GM21447 (cell line): ENCODE results near the gene SHROOM1.
"Not testable (repeated sequence)": the region's sequence is repeated elsewhere in the genome, so short reads cannot be mapped to it uniquely, and the experiment has no call there.

Source experiments
- ATAC-seq: cut with Tn5 transposase; IDR thresholded peaks from one replicate; pipeline ENCODE4 v1.9.1; 2021; ENCODE audit not compliant: unreplicated experiment

The SHROOM1 gene, protein sequence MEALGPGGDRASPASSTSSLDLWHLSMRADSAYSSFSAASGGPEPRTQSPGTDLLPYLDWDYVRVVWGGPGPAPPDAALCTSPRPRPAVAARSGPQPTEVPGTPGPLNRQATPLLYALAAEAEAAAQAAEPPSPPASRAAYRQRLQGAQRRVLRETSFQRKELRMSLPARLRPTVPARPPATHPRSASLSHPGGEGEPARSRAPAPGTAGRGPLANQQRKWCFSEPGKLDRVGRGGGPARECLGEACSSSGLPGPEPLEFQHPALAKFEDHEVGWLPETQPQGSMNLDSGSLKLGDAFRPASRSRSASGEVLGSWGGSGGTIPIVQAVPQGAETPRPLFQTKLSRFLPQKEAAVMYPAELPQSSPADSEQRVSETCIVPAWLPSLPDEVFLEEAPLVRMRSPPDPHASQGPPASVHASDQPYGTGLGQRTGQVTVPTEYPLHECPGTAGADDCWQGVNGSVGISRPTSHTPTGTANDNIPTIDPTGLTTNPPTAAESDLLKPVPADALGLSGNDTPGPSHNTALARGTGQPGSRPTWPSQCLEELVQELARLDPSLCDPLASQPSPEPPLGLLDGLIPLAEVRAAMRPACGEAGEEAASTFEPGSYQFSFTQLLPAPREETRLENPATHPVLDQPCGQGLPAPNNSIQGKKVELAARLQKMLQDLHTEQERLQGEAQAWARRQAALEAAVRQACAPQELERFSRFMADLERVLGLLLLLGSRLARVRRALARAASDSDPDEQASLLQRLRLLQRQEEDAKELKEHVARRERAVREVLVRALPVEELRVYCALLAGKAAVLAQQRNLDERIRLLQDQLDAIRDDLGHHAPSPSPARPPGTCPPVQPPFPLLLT

GRCh38 chr5:132830436-132831094 is at the start of gene SHROOM1:
TSS of gene SHROOM1 (minus strand) at chr5:132830647. CDS start at chr5:132826140, 4,507 bp downstream.
- ATAC-seq = peak; percentile 64

GRCh38 chr5:132877938-132878337 is 47.5 kb upstream of the SHROOM1 start:
- no peak for ATAC-seq

DNA sequence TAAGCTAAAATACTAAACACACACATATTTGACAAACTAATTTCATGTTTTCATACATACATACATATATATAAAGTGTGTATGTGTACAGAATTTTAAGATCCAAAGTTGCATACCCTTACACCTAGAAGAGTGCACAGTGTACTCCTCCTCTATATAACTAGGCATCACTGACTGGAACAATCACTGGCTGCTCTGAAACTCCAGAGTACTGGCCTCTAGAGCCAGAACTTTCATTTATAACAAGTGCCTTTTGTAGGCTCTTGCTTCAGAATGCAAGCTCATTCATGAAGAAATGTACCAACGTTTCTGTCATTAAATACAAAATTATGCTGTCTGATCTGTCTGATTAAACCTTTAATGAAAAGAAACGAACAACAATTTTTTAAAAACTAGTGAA is 47.0 kb upstream of the SHROOM1 start:
- no peak for ATAC-seq

- ATAC-seq = no peak
Observed at GRCh38 chr5:132876020-132876759, 45.7 kb upstream of the SHROOM1 start.

DNA sequence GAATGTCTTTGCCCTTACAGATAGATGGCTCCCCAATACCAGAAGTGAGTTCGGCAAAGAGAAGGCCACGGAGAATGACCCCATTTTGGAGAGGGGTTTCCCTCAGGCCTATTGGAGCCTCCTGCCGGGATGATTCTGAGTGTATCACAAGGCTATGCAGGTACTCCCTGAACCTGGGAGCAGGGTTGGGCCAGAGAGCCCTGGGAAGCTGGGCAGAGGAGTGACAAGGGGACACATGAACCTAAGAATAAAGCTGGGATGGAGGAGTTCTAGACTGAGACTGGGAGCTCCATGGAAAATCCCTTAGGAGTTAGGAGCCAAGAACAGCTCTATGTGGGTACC is 43.5 kb upstream of the SHROOM1 start:
- no peak for ATAC-seq

DNA sequence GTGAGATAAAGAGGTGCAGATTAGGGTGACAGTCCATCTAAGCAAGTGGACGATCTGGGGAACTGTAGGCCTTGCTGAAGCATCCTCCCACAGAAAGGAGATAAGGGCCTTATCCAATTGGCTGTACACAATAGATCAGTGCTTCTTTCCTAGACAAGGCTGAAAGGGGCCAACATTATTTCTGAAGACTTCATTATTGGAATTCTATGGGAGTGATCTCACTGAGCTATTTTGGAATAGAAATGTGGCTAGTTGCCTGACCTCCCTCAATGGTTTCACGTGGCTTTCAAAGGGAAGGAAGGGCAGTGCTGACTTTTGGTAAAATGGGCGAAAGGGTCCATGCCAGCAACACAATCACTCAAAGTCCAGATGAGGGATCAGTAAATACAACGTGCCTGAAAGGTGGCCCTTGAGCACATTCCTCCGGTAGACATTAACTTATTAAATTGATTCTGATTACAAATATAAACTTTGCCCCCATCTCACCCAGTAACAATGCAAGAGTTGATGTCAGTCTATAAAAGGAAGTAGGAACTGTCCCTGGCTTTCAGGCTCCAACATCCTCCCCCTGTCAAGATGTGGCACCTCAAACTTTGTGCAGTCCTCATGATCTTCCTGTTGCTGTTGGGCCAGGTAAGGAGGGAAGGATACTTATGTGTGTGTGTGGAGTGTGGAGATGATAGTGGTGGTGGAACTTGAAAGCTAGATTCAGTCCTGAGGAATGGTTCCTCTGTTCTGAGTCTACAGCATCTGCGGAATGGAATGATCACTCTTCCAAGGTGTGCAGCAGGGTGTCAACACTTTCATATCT is 42.9 kb upstream of the SHROOM1 start, which contains the start of gene LEAP2:
LEAP2 (plus strand) TSS at position 550 of the 811 bp plus-strand sequence; CDS start at position 577, 27 bp downstream.
- no peak for ATAC-seq

DNA sequence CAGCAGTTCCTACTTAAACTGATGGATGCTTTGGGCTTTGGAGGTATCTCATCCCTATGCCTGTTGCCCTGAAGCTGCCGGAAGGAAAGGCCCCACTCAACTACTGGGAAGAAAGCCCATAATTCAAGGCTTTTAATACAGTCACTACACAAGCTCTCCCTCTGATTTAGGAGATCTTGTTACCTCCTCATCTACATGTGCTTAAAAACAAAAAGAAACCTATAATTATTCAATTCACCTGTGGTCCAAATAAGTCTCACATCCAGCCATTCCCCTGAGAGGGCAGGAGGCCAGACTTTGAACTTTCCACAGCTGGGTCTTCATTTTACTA is 42.3 kb upstream of the SHROOM1 start:
- no peak for ATAC-seq

- ATAC-seq = no peak
Observed at GRCh38 chr5:132871459-132872284, 41.2 kb upstream of the SHROOM1 start.

DNA sequence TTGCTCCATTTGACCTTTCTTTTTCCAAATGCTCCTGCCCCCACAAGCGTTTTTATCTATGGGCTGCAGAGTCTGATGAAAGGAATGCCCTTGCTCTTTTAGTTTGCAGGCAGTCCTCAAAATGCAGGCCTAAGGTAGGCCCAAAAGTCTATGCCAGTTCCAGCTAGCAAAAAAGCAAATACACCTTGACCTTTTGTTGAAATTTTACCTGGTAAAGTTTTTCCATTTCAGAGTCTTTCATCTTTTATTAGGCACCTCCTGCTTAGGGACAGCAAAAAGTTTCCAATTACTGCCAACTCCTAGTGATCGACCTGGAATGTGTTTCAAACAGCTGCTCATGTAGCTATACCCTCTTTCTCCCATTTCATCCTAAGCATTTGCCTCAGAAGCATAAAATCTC is 40.4 kb upstream of the SHROOM1 start:
- ATAC-seq = no peak

GRCh38 chr5:132868754-132869153 is 38.3 kb upstream of the SHROOM1 start:
- no peak for ATAC-seq

GRCh38 chr5:132867046-132867451 is 36.6 kb upstream of the SHROOM1 start:
- ATAC-seq = no peak

DNA sequence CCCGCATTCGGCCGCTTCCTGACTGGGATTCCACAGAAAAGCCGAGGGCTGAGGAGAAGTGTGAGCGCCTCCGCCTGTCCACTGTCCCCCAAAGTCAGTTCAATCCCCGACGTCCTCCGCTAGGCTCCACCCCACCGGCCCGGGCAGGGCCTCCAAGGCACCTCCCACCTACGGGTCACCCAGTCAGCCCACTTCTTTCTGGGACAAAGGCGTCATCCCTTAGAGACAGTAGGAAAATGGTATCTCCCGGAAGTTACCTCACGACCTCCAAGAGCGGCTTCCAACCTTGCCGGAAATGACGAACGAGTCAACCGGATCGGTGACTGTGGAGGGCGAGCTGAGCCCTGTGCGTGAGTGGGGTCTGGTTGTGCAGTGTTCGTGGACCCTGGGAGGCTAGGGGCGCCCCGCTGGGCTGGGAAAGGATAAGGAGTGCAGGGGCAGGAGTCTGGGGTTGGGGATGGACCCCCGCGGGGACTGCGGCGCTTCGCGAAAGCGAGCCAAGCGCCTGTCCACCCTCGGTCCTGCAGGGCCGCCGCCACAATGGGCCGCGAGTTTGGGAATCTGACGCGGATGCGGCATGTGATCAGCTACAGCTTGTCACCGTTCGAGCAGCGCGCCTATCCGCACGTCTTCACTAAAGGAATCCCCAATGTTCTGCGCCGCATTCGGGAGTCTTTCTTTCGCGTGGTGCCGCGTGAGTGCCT is 36.0 kb upstream of the SHROOM1 start, which contains the start of the genes GDF9 and UQCRQ:
GDF9 (minus strand) TSS at position 128 of the 704 bp plus-strand sequence. CDS start 1,936 bp downstream, outside the sequence.
UQCRQ (plus strand) TSS at position 301 of the 704 bp plus-strand sequence; CDS start at position 541, 240 bp downstream.
- ATAC-seq = peak; percentile 99

DNA sequence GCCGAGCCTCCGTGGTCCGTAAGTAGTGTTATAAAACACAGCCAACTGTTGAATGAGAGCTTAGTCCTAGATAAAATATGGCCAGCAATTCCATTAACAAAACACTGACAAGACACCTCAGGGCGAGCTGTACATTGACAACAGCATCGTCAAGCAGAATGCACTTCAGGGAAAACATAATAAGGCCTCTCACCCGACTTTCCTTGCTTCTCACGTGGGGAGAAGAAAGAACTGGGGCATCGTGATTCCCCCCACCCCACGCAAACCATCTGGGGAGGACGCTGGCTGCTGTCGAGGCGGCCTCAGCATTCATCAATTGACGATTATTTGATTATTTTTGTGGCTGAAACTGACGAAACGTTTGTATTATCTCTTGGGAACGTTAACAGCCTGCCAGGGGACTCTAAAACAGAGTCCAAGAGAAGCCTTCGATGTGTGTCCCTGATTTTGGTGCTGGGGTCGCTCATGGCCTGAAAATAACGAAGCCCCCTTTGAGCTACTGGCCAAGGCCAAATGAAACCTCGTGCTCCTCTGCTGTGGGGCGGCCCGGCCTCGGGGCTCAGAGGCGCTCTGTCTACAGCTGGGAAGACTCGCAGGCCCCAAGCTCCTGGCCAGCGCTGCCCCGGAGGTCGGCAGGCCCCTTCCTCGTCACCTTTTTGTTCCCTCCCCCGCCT is 35.4 kb upstream of the SHROOM1 start:
- peak; percentile 14 for ATAC-seq

DNA sequence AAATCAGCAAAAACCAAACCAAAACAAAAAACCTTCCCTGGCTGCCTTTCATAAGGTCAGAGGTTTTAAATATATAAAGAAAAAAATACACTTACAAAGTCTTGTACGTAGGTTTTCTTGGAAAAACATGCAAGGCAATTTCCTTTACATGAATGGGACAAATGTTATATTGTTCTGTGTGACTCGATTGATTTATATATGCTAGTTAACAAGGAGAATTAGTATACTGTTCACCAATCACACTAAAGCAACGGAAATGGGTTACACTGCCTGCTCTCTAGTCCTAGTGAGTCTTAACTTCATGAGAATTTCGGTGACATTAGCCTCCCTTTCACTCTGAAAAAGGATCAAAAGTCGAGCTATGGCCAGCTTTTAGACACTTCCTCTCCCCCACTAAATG is 30.3 kb upstream of the SHROOM1 start:
- ATAC-seq = no peak

DNA sequence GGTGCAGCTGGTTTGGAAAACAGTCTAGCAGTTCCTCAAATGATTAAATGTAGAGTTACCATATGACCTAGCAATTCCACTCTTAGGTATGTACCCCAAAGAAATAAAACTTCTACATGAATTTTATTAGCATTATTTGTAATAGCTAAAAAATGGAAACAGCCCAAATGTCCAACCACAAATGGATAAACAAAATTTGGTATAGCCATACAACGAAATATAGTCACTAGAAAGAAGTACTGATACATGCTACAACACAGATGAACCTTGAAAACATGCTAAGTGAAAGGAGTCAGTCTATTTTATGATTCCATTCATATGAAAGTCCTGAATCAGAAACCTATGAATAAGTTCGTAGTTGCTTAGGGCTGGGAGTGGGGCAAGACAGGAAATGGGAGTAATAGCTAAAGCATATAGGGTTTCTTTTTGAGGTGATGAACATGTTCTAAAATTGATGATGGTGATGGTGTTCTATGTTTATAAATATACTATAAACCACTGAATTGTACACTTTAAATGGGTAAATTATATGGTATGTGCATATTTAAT is 29.5 kb upstream of the SHROOM1 start:
- no peak for ATAC-seq

- no peak for ATAC-seq
Observed at GRCh38 chr5:132856011-132856410, 25.6 kb upstream of the SHROOM1 start.

GRCh38 chr5:132854992-132855391 is 24.5 kb upstream of the SHROOM1 start:
- ATAC-seq = not testable (repeated sequence)
